Left ventricle myocardium inferior (tissue), 1 donor: Measurements from ENCODE around the gene RXRA. TPM values are rescaled to one million over a fixed set of nuclear protein-coding genes. Genes with fewer than 3 reads are reported as not detected.

Source experiments
- DNase-seq: peaks from one replicate; pipeline ENCODE4 v3.0.0-alpha.2; 2020
- H3K27ac ChIP-seq: fragments of 200-600 bp; replicated peaks from 2 replicates; pipeline ENCODE4 v1.8.0; 2021
- H3K27me3 ChIP-seq: fragments of 200-600 bp; 2 replicates; pipeline ENCODE4 v1.8.0; 2021; ENCODE audit warnings: low read depth
- H3K36me3 ChIP-seq: fragments of 200-600 bp; 2 replicates; pipeline ENCODE4 v1.8.0; 2021
- H3K4me1 ChIP-seq: fragments of 200-600 bp; 2 replicates; pipeline ENCODE4 v1.8.0; 2021
- H3K4me3 ChIP-seq: fragments of 200-600 bp; 2 replicates; pipeline ENCODE4 v1.8.0; 2021; ENCODE audit warnings: mild to moderate bottlenecking, moderate library complexity
- H3K9me3 ChIP-seq: fragments of 200-600 bp; replicated peaks from 2 replicates; pipeline ENCODE4 v1.8.0; 2021
- intact Hi-C: fragments of 100-400 bp; cut with micrococcal nuclease; formaldehyde crosslinking; loops from one replicate; pipeline ENCODE4 v1.11.0; 2022
- total RNA-seq: library from RNA; stranded (reverse); fragmentation: NEBNext Ultra II Directional; extraction: Animal tissue kit (Norgen Biotek cat#: 25700); gene quantifications from one replicate; pipeline ENCODE4 v1.2.1, GENCODE V29; 2021
- TF ChIP-seq, protein P1 (sequence below): fragments of 200-600 bp; IDR thresholded peaks from 2 replicates; pipeline ENCODE4 v1.8.0; 2021; ENCODE audit warnings: antibody characterized with exemption, mild to moderate bottlenecking, borderline replicate concordance
- donor health status: DM: no; HTN: yes; CAD: no; lungs with severe emphysema.

The RXRA gene
- total RNA-seq, 1 donor from 2014 or later, result 57.1 TPM

DNA sequence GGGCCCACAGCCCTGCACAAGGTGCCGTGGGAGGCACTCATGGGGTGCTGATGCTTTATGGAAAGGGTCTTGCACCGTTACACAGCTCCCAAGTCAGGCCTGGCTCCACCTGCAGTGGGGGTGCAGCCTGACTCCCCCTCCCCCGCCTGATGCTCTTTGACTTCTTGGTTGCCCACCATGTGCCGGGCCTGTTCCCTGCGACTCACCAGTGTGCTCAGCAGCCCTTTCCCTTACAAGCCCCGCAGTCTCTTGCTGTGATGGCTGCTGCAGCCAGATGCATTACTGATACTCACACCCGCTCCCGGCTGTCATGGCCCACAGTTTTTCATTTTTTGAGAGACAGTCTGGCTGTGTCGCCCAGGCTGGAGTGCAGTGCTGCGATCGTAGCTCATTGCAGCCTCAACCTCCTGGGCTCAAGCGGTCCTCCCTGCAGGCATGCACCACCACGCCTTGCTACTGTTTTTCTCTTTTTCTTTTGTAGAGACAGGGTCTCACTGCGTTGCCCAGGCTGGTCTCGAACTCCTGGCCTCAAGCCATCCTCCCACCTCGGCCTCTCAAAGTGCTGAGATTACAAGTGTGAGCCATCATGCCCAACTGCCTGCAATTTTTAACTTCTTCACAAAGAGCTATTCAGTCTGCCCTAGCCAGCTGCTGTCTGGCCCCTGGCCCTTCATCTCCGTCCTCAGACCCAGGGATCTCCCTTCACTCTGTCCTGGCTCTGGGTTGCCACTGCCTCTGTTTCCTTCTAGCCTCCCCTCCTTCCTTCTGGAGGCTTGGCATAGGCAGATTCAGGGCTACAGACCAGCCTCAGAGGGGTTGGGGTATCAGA lies 109.5 kb downstream of the RXRA start:
- no peak for DNase-seq
- H3K9me3 ChIP-seq, result no peaks in the 10 kb centered on the region
- H3K4me1 ChIP-seq, result peaks cover 100% of the 10 kb centered on the region
- TF ChIP-seq, protein P1, sequence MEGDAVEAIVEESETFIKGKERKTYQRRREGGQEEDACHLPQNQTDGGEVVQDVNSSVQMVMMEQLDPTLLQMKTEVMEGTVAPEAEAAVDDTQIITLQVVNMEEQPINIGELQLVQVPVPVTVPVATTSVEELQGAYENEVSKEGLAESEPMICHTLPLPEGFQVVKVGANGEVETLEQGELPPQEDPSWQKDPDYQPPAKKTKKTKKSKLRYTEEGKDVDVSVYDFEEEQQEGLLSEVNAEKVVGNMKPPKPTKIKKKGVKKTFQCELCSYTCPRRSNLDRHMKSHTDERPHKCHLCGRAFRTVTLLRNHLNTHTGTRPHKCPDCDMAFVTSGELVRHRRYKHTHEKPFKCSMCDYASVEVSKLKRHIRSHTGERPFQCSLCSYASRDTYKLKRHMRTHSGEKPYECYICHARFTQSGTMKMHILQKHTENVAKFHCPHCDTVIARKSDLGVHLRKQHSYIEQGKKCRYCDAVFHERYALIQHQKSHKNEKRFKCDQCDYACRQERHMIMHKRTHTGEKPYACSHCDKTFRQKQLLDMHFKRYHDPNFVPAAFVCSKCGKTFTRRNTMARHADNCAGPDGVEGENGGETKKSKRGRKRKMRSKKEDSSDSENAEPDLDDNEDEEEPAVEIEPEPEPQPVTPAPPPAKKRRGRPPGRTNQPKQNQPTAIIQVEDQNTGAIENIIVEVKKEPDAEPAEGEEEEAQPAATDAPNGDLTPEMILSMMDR, result no peak
- no peaks in the 10 kb centered on the region for H3K27me3 ChIP-seq
- H3K36me3 ChIP-seq, result peaks cover 41% of the 10 kb centered on the region
- H3K27ac ChIP-seq, result peak overlapping the region; percentile 96
- H3K4me3 ChIP-seq, result peak overlapping the region; percentile 45
- intact Hi-C loops, result no loop called here

DNA sequence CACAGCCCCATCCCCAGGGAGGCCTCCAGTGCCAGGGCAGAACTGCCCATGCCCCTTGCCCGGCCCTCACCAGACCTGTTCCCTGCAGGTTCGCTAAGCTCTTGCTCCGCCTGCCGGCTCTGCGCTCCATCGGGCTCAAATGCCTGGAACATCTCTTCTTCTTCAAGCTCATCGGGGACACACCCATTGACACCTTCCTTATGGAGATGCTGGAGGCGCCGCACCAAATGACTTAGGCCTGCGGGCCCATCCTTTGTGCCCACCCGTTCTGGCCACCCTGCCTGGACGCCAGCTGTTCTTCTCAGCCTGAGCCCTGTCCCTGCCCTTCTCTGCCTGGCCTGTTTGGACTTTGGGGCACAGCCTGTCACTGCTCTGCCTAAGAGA lies 110.1 kb downstream of the RXRA start:
- peaks cover 35% of the 10 kb centered on the region for H3K36me3 ChIP-seq
- H3K4me1 ChIP-seq, result peaks cover 98% of the 10 kb centered on the region
- no peaks in the 10 kb centered on the region for H3K27me3 ChIP-seq
- no peak overlapping the region for H3K4me3 ChIP-seq
- DNase-seq, result no peak
- intact Hi-C loops, result no loop called here
- TF ChIP-seq, protein P1, result no peak
- no peaks in the 10 kb centered on the region for H3K9me3 ChIP-seq
- peak overlapping the region; percentile 96 for H3K27ac ChIP-seq

DNA sequence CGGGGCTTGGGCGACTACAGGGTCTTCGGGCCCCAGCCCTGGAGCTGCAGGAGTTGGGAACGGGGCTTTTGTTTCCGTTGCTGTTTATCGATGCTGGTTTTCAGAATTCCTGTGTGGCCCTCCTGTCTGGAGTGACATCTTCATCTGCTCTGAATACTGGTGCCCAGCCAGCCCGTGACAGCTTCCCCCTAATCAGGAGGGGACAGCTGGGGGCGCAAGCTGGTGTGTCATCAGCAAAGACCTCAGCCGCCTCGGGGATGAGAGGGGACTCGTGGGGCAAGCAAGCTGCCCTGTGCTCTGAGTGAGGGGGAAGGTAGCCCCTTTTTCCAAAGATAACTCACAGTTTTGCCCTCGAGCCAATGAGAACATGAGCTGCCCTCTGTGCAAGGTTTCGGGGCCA lies 110.7 kb downstream of the RXRA start:
- no peak overlapping the region for H3K4me3 ChIP-seq
- no peak for DNase-seq
- peaks cover 98% of the 10 kb centered on the region for H3K4me1 ChIP-seq
- H3K27me3 ChIP-seq, result no peaks in the 10 kb centered on the region
- TF ChIP-seq, protein P1, result no peak
- intact Hi-C loops, result no loop called here
- peak overlapping the region; percentile 96 for H3K27ac ChIP-seq
- H3K36me3 ChIP-seq, result peaks cover 31% of the 10 kb centered on the region
- no peaks in the 10 kb centered on the region for H3K9me3 ChIP-seq

DNA sequence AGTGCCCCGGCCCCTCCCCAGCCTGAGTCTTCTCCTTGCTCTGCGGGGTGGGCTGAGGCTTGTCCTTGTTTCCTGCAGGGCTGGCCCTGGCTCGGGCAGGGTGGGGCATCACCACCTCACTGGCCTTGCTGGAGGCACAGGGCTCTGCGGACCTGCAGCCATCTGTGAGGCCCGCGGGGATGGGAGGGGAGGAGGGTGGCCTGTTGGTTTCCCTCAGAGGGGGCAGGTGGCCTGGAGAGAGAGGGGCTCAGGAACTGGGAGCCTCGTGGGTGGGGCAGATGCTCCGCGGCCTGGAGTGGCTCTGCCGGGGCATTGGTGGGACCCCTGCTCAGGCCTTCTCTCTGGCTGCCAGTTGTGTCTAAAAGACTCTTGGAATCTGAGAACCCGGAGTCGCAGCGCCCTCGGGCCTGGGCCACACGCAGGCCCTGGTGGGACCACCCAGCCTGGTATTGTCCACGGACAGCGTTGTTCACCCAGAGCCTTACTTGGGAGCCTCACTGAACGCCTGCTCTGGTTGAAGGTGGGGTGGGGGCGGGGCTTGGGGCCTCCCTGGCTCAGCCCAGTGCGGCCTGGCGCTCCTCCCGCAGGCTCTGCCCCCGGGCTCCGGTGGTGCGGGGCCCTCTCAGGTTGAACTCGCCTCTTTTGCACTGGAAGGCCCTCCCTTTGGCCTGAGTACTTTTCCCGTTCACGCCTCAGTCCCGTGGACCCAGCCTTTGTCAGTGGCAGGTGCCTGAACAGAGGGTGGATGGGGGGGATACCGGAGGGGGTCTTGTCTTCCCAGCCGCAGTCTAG lies 111.3 kb downstream of the RXRA start:
- TF ChIP-seq, protein P1, result no peak
- peaks cover 98% of the 10 kb centered on the region for H3K4me1 ChIP-seq
- H3K27ac ChIP-seq, result peak overlapping the region; percentile 40
- no peaks in the 10 kb centered on the region for H3K9me3 ChIP-seq
- intact Hi-C loops, result no loop called here
- no peaks in the 10 kb centered on the region for H3K27me3 ChIP-seq
- H3K36me3 ChIP-seq, result peaks cover 26% of the 10 kb centered on the region
- H3K4me3 ChIP-seq, result no peak overlapping the region
- DNase-seq, result no peak

DNA sequence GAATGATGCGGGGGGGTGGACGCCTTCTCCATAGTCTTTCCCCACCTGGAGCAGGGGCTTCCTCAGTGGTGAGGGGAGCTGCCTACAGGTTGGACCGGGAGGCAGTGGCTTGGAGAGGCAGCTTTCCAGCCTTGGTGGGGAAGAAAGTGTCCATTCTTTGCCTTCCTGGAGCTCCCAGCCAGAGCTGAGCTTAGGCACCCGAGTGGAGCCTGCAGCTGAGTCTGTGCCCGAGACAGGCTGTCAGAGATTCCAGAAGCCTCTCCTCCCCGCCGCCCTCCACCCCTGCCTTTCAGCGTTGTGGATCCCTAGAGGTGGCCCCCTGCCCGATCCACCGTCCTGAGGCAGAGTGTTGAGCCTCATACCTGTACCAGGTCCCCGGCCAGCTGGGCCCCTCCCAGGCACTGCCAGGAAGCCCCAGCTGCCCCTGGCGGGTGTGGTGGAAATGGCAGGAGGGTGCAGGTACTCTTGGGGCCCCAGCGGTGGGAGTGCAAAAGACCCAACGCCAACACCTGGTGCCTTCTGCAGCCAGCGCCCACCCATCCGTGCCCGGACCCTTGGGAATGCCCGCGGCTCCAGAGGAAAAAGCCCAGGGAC lies 112.0 kb downstream of the RXRA start:
- H3K4me1 ChIP-seq, result peaks cover 98% of the 10 kb centered on the region
- no peaks in the 10 kb centered on the region for H3K27me3 ChIP-seq
- H3K9me3 ChIP-seq, result no peaks in the 10 kb centered on the region
- no peak for DNase-seq
- intact Hi-C loops, result no loop called here
- H3K4me3 ChIP-seq, result no peak overlapping the region
- TF ChIP-seq, protein P1, result no peak
- H3K27ac ChIP-seq, result peak overlapping the region; percentile 40
- peaks cover 26% of the 10 kb centered on the region for H3K36me3 ChIP-seq
